ENCODE measurements around the gene SPIC. TPM values are rescaled to one million over a fixed set of nuclear protein-coding genes. Genes with fewer than 3 reads are reported as not detected.

The SPIC gene
- total and polyA plus RNA-seq, 2 donors (not counting 1 experiment from before 2014, with no cell fraction given): not detected

DNA sequence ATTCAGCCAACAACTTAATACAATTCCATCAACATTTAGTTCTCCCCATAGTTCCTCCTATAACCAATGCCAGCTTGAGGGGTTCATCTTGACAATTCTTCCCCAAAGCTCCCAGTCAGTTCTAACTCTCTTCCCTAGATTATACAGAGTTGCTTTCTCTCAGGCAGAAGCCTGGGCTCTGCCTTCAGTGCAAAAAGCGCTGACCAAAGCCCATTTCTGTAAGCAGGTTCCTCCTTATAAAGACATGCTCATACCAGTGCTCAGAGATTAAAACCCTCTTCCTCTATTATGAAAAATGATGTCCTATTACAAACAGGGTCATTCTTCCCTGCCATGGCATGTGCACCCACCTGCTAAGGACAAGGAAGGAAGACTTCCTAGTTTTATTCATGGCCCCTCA is 16.2 kb downstream of the SPIC start:
- intact Hi-C loops (cut with micrococcal nuclease): loop anchor here (2.0 kb wide), 2 partner anchors 269 to 339 kb away; partner anchors contain the start of gene GNPTAB
- H3K9ac ChIP-seq (ENCODE audit: low read length): no peak overlapping the region
- no peaks in the 10 kb centered on the region for H3K79me2 ChIP-seq (ENCODE audit: control insufficient read depth, insufficient read depth, low read length)
- WGBS (ENCODE audit: insufficient coverage): no CpG with 5 or more reads among the region's 1 CpG
- H4K20me1 ChIP-seq (ENCODE audit: control insufficient read depth, insufficient read depth, low read length, poor library complexity, severe bottlenecking): no peaks in the 10 kb centered on the region
- no peaks in the 10 kb centered on the region for H3K36me3 ChIP-seq (replicated peaks in 1 of 2; ENCODE audit: control extremely low read depth in 1 of 2, control insufficient read depth in 1 of 2, extremely low read depth in 1 of 2, insufficient read depth in 2 of 2, low read length in 1 of 2)
- no peak for DNase-seq
- CTCF ChIA-PET: interaction anchor here (1.8 to 5.0 kb wide), 2 partner anchors 339 to 349 kb away, joined by 5 to 33 read pairs; partner anchors contain the start of gene GNPTAB
- POLR2A ChIA-PET: no interaction called here
- H2AFZ ChIP-seq (ENCODE audit: insufficient read depth, low read depth, low read length, poor library complexity, severe bottlenecking): no peak overlapping the region
- H3K27me3 ChIP-seq (replicated peaks in 1 of 4; ENCODE audit: control extremely low read depth in 1 of 4, control insufficient read depth in 3 of 4, insufficient read depth in 4 of 4, low read length in 3 of 4): no peaks in the 10 kb centered on the region
- TF ChIP-seq EZH2 (IDR thresholded peaks at IDR 0.05; ENCODE audit: borderline replicate concordance, insufficient read depth, low read depth, low read length, poor library complexity, severe bottlenecking): no peak
- TF ChIP-seq CTCF (IDR thresholded peaks at IDR 0.05): no peak
- Mint-ChIP-seq H3K27ac (no peak overlapping the region), H3K4me1 (no peaks in the 10 kb centered on the region), H3K4me3 (no peak overlapping the region), H3K27me3 (no peaks in the 10 kb centered on the region), H3K9me3 (ENCODE audit: insufficient read depth) (no peaks in the 10 kb centered on the region)
- H3K4me1 ChIP-seq (ENCODE audit: control insufficient read depth in 2 of 2, insufficient read depth in 2 of 2, low read length in 2 of 2): no peaks in the 10 kb centered on the region
- no peak for ATAC-seq (ENCODE audit: low read depth)
- H3K4me2 ChIP-seq (replicated peaks; ENCODE audit: low read depth, low read length, poor library complexity, severe bottlenecking): no peak overlapping the region
- no peak overlapping the region for H3K27ac ChIP-seq (ENCODE audit: low read length in 2 of 2)
- no peaks in the 10 kb centered on the region for H3K9me3 ChIP-seq (ENCODE audit: control extremely low read depth in 1 of 3, control insufficient read depth in 2 of 3, insufficient read depth in 1 of 3, low read length in 2 of 3)
- no peak overlapping the region for H3K4me3 ChIP-seq (ENCODE audit: control extremely low read depth in 1 of 5, extremely low read depth in 1 of 5, insufficient read depth in 1 of 5, low read depth in 2 of 5, low read length in 4 of 5)

GRCh38 chr12:101493556-101493955 is 18.4 kb downstream of the SPIC start:
- no peak for ATAC-seq (ENCODE audit: low read depth)
- Histone ChIP-seq H3K9me3 (ENCODE audit: control extremely low read depth in 1 of 3, control insufficient read depth in 2 of 3, insufficient read depth in 1 of 3, low read length in 2 of 3) (no peaks in the 10 kb centered on the region), H3K4me3 (ENCODE audit: control extremely low read depth in 1 of 5, extremely low read depth in 1 of 5, insufficient read depth in 1 of 5, low read depth in 2 of 5, low read length in 4 of 5) (no peak overlapping the region), H3K9ac (ENCODE audit: low read length) (no peak overlapping the region), H3K36me3 (replicated peaks in 1 of 2; ENCODE audit: control extremely low read depth in 1 of 2, control insufficient read depth in 1 of 2, extremely low read depth in 1 of 2, insufficient read depth in 2 of 2, low read length in 1 of 2) (no peaks in the 10 kb centered on the region), H2AFZ (ENCODE audit: insufficient read depth, low read depth, low read length, poor library complexity, severe bottlenecking) (no peak overlapping the region), H3K27ac (ENCODE audit: low read length in 2 of 2) (no peak overlapping the region), H3K4me2 (replicated peaks; ENCODE audit: low read depth, low read length, poor library complexity, severe bottlenecking) (no peak overlapping the region), H4K20me1 (ENCODE audit: control insufficient read depth, insufficient read depth, low read length, poor library complexity, severe bottlenecking) (no peaks in the 10 kb centered on the region), H3K27me3 (replicated peaks in 1 of 4; ENCODE audit: control extremely low read depth in 1 of 4, control insufficient read depth in 3 of 4, insufficient read depth in 4 of 4, low read length in 3 of 4) (no peaks in the 10 kb centered on the region), H3K4me1 (ENCODE audit: control insufficient read depth in 2 of 2, insufficient read depth in 2 of 2, low read length in 2 of 2) (no peaks in the 10 kb centered on the region), H3K79me2 (ENCODE audit: control insufficient read depth, insufficient read depth, low read length) (no peaks in the 10 kb centered on the region)
- ChIA-PET CTCF (interaction anchor here (0.9 to 1.1 kb wide), 2 partner anchors 266 to 347 kb away, joined by 3 read pairs; no protein-coding TSS in a partner anchor), POLR2A (no interaction called here)
- intact Hi-C loops (cut with micrococcal nuclease): no loop called here
- H3K27me3 Mint-ChIP-seq: no peaks in the 10 kb centered on the region
- no peak overlapping the region for H3K27ac Mint-ChIP-seq
- DNase-seq: no peak
- no peaks in the 10 kb centered on the region for H3K9me3 Mint-ChIP-seq (ENCODE audit: insufficient read depth)
- H3K4me1 Mint-ChIP-seq: peaks cover 6% of the 10 kb centered on the region
- WGBS (ENCODE audit: insufficient coverage): no CpG with 5 or more reads among the region's 1 CpG
- no peak overlapping the region for H3K4me3 Mint-ChIP-seq
- TF ChIP-seq EZH2 (IDR thresholded peaks at IDR 0.05; ENCODE audit: borderline replicate concordance, insufficient read depth, low read depth, low read length, poor library complexity, severe bottlenecking) (no peak), CTCF (IDR thresholded peaks at IDR 0.05) (no peak)

Data from B cell (primary cell).